ENCODE data around the gene MYEOV.

GRCh38 chr11:69339041-69339733 lies 45.2 kb downstream of the MYEOV start:
- TF ChIP-seq, protein P1, sequence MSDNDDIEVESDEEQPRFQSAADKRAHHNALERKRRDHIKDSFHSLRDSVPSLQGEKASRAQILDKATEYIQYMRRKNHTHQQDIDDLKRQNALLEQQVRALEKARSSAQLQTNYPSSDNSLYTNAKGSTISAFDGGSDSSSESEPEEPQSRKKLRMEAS (IDR thresholded peaks at IDR 0.05) = no peak
- TF ChIP-seq, protein P2, sequence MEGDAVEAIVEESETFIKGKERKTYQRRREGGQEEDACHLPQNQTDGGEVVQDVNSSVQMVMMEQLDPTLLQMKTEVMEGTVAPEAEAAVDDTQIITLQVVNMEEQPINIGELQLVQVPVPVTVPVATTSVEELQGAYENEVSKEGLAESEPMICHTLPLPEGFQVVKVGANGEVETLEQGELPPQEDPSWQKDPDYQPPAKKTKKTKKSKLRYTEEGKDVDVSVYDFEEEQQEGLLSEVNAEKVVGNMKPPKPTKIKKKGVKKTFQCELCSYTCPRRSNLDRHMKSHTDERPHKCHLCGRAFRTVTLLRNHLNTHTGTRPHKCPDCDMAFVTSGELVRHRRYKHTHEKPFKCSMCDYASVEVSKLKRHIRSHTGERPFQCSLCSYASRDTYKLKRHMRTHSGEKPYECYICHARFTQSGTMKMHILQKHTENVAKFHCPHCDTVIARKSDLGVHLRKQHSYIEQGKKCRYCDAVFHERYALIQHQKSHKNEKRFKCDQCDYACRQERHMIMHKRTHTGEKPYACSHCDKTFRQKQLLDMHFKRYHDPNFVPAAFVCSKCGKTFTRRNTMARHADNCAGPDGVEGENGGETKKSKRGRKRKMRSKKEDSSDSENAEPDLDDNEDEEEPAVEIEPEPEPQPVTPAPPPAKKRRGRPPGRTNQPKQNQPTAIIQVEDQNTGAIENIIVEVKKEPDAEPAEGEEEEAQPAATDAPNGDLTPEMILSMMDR (IDR thresholded peaks at IDR 0.05; ENCODE audit: low read depth, low read length, missing input control) = no peak
- TF ChIP-seq HNF4A (conservative IDR thresholded peaks at IDR 0.05) (no peak), JUND (IDR thresholded peaks at IDR 0.05) (no peak), GABPA (IDR thresholded peaks at IDR 0.05 in 1 of 2, conservative IDR thresholded peaks at IDR 0.05 in 1 of 2) (no peak), SP1 (IDR thresholded peaks at IDR 0.05) (no peak), RAD21 (IDR thresholded peaks at IDR 0.05) (no peak), YY1 (IDR thresholded peaks at IDR 0.05) (no peak), ATF3 (IDR thresholded peaks at IDR 0.05) (no peak), HNF4G (IDR thresholded peaks at IDR 0.05) (no peak)
- TF ChIP-seq, protein P3, sequence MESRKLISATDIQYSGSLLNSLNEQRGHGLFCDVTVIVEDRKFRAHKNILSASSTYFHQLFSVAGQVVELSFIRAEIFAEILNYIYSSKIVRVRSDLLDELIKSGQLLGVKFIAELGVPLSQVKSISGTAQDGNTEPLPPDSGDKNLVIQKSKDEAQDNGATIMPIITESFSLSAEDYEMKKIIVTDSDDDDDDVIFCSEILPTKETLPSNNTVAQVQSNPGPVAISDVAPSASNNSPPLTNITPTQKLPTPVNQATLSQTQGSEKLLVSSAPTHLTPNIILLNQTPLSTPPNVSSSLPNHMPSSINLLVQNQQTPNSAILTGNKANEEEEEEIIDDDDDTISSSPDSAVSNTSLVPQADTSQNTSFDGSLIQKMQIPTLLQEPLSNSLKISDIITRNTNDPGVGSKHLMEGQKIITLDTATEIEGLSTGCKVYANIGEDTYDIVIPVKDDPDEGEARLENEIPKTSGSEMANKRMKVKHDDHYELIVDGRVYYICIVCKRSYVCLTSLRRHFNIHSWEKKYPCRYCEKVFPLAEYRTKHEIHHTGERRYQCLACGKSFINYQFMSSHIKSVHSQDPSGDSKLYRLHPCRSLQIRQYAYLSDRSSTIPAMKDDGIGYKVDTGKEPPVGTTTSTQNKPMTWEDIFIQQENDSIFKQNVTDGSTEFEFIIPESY (IDR thresholded peaks at IDR 0.05) = no peak
- TF ChIP-seq, protein P4, sequence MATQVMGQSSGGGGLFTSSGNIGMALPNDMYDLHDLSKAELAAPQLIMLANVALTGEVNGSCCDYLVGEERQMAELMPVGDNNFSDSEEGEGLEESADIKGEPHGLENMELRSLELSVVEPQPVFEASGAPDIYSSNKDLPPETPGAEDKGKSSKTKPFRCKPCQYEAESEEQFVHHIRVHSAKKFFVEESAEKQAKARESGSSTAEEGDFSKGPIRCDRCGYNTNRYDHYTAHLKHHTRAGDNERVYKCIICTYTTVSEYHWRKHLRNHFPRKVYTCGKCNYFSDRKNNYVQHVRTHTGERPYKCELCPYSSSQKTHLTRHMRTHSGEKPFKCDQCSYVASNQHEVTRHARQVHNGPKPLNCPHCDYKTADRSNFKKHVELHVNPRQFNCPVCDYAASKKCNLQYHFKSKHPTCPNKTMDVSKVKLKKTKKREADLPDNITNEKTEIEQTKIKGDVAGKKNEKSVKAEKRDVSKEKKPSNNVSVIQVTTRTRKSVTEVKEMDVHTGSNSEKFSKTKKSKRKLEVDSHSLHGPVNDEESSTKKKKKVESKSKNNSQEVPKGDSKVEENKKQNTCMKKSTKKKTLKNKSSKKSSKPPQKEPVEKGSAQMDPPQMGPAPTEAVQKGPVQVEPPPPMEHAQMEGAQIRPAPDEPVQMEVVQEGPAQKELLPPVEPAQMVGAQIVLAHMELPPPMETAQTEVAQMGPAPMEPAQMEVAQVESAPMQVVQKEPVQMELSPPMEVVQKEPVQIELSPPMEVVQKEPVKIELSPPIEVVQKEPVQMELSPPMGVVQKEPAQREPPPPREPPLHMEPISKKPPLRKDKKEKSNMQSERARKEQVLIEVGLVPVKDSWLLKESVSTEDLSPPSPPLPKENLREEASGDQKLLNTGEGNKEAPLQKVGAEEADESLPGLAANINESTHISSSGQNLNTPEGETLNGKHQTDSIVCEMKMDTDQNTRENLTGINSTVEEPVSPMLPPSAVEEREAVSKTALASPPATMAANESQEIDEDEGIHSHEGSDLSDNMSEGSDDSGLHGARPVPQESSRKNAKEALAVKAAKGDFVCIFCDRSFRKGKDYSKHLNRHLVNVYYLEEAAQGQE (IDR thresholded peaks at IDR 0.05) = no peak
